Fibroblast of lung (primary cell): ENCODE results near the gene DNASE2B. TPM values are rescaled to one million over a fixed set of nuclear protein-coding genes. Genes with fewer than 3 reads are reported as not detected.

ENCODE experiments used
- DNase-seq, 2 donors: peaks; one replicate each; pipeline versions ENCODE4 v3.0.0 to v3.0.0-alpha.2; 2010; ENCODE audit warnings: low read depth in 2 of 2
- H2AFZ ChIP-seq: 2 replicates; pipeline ENCODE4 v1.5.1; 2012; ENCODE audit warnings: low read length, control low read depth, inconsistent platforms
- H3K27ac ChIP-seq: 2 replicates; pipeline ENCODE4 v1.5.1; 2011; ENCODE audit warnings: low read length, control low read depth; ENCODE audit not compliant: insufficient read depth
- H3K27me3 ChIP-seq: 2 replicates; pipeline ENCODE4 v1.5.1; 2011; ENCODE audit warnings: mild to moderate bottlenecking, low read length; ENCODE audit not compliant: control insufficient read depth, insufficient read depth
- H3K36me3 ChIP-seq: 2 replicates; pipeline ENCODE4 v1.5.1; 2011; ENCODE audit warnings: low read length; ENCODE audit not compliant: control insufficient read depth, insufficient read depth
- H3K4me1 ChIP-seq: 2 replicates; pipeline ENCODE4 v1.5.1; 2011; ENCODE audit warnings: low read length; ENCODE audit not compliant: control insufficient read depth, insufficient read depth; ENCODE audit errors: extremely low read depth
- H3K4me2 ChIP-seq: 2 replicates; pipeline ENCODE4 v1.5.1; 2011; ENCODE audit warnings: low read length, control low read depth; ENCODE audit not compliant: insufficient read depth; ENCODE audit errors: extremely low read depth
- H3K4me3 ChIP-seq, 4 experiments: fragments of 200-600 bp in 1 of 4; sonication (generic) in 1 of 4; replicated peaks in 1 of 4; 2 replicates each; pipeline ENCODE4 v1.5.1; 2011 to 2016; ENCODE audit warnings: low read length in 4 of 4, low read depth in 3 of 4, mild to moderate bottlenecking in 3 of 4, control low read depth in 2 of 4, inconsistent platforms in 1 of 4, mixed read lengths in 1 of 4; ENCODE audit not compliant: insufficient read depth in 1 of 4; ENCODE audit errors: control extremely low read depth in 1 of 4
- H3K79me2 ChIP-seq: 2 replicates; pipeline ENCODE4 v1.5.1; 2012; ENCODE audit warnings: mild to moderate bottlenecking, low read length, inconsistent platforms; ENCODE audit not compliant: control insufficient read depth, insufficient read depth
- H3K9ac ChIP-seq: 2 replicates; pipeline ENCODE4 v1.5.1; 2011; ENCODE audit warnings: mild to moderate bottlenecking, low read length, control low read depth; ENCODE audit not compliant: insufficient read depth
- H3K9me3 ChIP-seq: 2 replicates; pipeline ENCODE4 v1.5.1; 2012; ENCODE audit warnings: low read depth, low read length; ENCODE audit not compliant: control insufficient read depth, insufficient read depth
- H4K20me1 ChIP-seq: 2 replicates; pipeline ENCODE4 v1.5.1; 2011; ENCODE audit warnings: low read length; ENCODE audit not compliant: control insufficient read depth, insufficient read depth; ENCODE audit errors: extremely low read depth
- CTCF ChIP-seq, 2 donors: IDR thresholded peaks in 1 of 2; conservative IDR thresholded peaks in 1 of 2; 1 replicate in 1 of 2; 2 replicates in 1 of 2; pipeline ENCODE4 v1.5.1; 2011 to 2012; ENCODE audit warnings: low read length in 2 of 2, control low read depth in 1 of 2, inconsistent platforms in 1 of 2, low read depth in 1 of 2, mild to moderate bottlenecking in 1 of 2
- EZH2 ChIP-seq: IDR thresholded peaks from 2 replicates; pipeline ENCODE4 v1.5.1; 2012; ENCODE audit warnings: low read length, control low read depth, mild to moderate bottlenecking; ENCODE audit errors: missing control alignments
- polyA plus RNA-seq, 2 donors: library from polyadenylated mRNA; depleted of rRNA in 1 of 2; stranded (reverse) in 1 of 2; unstranded in 1 of 2; fragments of >200 nt; gene quantifications; 2 replicates each; pipeline ENCODE4 v1.2.1, GENCODE V29; 2011 to 2012; ENCODE audit warnings: missing spikeins in 1 of 2
- total RNA-seq: library from RNA; depleted of rRNA; stranded (reverse); fragments of >200 nt; gene quantifications from 2 replicates; pipeline ENCODE4 v1.2.1, GENCODE V29; 2014

The DNASE2B gene
- total and polyA plus RNA-seq, 2 donors (not counting 1 experiment from before 2014, with no cell fraction given): not detected

DNA sequence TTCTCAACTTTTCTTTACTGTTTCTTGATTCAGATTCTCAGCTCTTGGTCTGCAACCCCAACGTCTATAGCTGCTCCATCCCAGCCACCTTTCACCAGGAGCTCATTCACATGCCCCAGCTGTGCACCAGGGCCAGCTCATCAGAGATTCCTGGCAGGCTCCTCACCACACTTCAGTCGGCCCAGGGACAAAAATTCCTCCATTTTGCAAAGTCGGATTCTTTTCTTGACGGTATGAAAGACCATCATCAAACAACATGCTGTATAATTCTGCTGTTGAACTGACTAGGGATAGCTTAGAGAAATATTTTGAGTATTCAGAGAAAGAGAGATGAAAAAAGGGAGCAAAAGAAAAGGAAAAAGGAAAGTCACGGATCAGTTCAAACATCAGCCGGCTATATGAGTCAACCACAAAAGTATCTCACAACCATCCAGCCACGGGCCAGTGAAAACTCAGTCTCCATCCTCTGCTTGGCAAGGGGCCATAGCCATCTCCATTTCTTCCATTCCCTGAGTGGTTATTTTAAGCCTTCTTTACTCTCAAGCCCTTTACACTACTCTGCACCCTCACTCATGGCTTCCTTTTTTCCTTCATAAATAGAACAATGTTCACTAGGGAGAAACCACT is 14.1 kb downstream of the DNASE2B start:
- TF ChIP-seq CTCF (conservative IDR thresholded peaks at IDR 0.05 in 1 of 2, IDR thresholded peaks at IDR 0.05 in 1 of 2; ENCODE audit: low read depth in 1 of 2, low read length in 2 of 2): no peak
- no peak for TF ChIP-seq EZH2
- Histone ChIP-seq H3K4me2 (no peak overlapping the region), H2AFZ (no peak overlapping the region), H3K4me1 (peaks cover 2% of the 10 kb centered on the region), H3K4me3 (peak overlapping the region in 1 of 4 experiments; percentile 19), H3K27ac (no peak overlapping the region), H3K9ac (no peak overlapping the region), H3K9me3 (no peaks in the 10 kb centered on the region), H3K27me3 (no peaks in the 10 kb centered on the region), H3K79me2 (no peaks in the 10 kb centered on the region), H3K36me3 (no peaks in the 10 kb centered on the region), H4K20me1 (no peaks in the 10 kb centered on the region)
- DNase-seq: peak; percentile 78 to 87

DNA sequence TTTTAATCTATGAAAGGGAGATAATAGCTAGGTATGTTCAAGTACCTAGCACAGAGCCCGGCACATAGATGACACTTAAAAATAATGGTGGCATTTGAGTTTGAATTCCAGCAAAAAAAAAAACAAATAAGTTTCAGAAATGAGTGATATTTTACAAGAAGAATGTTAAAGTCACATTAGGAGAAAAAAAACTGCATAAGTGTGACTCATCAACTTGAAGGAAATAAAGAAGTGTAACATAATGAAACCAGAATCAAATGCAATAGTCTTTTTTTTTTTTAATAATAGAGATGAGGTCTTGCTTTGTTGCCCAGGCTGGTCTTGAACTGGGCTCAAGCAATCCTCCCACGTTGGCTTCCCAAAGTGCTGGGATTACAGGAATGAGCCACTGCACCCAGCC is 17.1 kb downstream of the DNASE2B start:
- TF ChIP-seq EZH2: no peak
- H2AFZ ChIP-seq: no peak overlapping the region
- H4K20me1 ChIP-seq: no peaks in the 10 kb centered on the region

GRCh38 chr1:84422909-84423308 is 24.6 kb downstream of the DNASE2B start:
- Histone ChIP-seq H3K79me2 (no peaks in the 10 kb centered on the region), H3K4me3 (no peak overlapping the region), H3K36me3 (no peaks in the 10 kb centered on the region), H3K27ac (no peak overlapping the region), H3K27me3 (no peaks in the 10 kb centered on the region), H3K9me3 (no peaks in the 10 kb centered on the region), H4K20me1 (no peaks in the 10 kb centered on the region), H3K4me1 (no peaks in the 10 kb centered on the region), H3K9ac (no peak overlapping the region), H2AFZ (no peak overlapping the region), H3K4me2 (no peak overlapping the region)
- no peak for TF ChIP-seq EZH2
- no peak for TF ChIP-seq CTCF (conservative IDR thresholded peaks at IDR 0.05 in 1 of 2, IDR thresholded peaks at IDR 0.05 in 1 of 2; ENCODE audit: low read depth in 1 of 2, low read length in 2 of 2)
- peak in 1 of 2 donors; percentile 55 for DNase-seq

More for the DNA sequence above, 17.1 kb downstream of the DNASE2B start:
- Histone ChIP-seq H3K9ac (no peak overlapping the region), H3K36me3 (no peaks in the 10 kb centered on the region), H3K27me3 (no peaks in the 10 kb centered on the region), H3K4me1 (peaks cover 2% of the 10 kb centered on the region), H3K9me3 (no peaks in the 10 kb centered on the region), H3K79me2 (no peaks in the 10 kb centered on the region), H3K4me3 (no peak overlapping the region), H3K27ac (no peak overlapping the region), H3K4me2 (no peak overlapping the region)
- DNase-seq: peak; percentile 33 to 54
